Measurements from ENCODE around the gene KCNIP4.
"Not testable (repeated sequence)": the region's sequence is repeated elsewhere in the genome, so short reads cannot be mapped to it uniquely, and the experiment has no call there.

The KCNIP4 gene

DNA sequence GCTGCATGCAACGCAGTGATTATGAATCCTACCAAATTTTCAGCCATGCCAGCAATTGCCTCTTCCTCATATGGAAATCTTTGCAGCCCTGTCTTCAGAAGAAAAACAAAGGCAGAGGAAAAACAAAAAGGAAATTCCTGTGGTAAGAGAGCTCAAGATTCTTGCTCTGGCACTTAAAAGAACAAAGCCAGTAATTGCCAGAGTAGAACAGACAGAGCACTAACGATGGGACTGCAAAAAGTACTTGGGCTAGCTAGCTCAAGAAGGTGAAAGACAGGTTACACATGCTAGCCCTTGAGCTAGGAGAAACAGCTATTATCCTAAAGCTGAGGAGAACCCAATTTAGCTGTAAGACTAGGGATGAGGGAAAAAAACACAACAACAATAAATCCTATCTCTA is 582.3 kb downstream of the KCNIP4 start:
- DNase-seq (ENCODE audit: low read depth in 2 of 2) = no peak

DNA sequence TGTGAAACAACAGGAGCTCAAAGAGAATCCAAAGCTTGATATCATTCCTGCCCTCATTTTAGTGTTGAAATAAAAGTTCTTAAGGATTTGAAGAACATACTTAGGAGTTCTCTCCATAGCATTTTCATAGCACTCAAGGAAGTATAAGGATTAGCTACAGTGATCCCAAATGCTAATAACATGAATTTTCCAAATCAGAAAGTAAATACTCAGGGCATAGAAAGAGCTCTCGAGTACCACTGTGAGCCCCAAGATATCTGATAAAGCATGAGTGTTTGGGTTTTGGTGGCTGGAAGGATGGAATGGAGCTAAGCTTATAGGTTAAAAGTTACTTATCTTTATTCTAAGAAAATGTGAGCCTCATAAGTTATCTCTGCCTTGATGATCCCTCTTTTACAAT is 584.9 kb downstream of the KCNIP4 start:
- DNase-seq (ENCODE audit: low read depth in 2 of 2) = no peak

DNA sequence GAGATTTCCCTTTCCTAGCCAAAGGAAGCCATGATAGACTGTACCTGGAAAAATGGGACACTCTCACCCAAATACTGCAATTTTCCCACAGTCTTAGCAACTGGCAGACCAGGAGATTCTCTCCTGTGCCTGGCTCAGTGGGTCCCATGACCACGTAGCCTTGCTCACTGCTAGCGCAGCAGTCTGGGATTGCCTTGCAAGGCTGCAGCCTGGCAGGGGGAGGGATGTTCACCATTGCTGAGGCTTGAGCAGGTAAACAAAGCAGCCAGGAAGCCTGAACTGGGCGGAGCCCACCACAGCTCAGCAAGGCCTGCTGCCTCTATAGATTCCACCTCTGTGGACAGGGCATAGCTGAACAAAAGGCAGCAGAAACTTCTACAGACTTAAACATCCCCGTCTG is 596.2 kb downstream of the KCNIP4 start:
- DNase-seq (ENCODE audit: low read depth in 2 of 2) = not testable (repeated sequence)

- no peak for DNase-seq (ENCODE audit: low read depth in 2 of 2)
Measured at GRCh38 chr4:21347142-21347541, 601.4 kb downstream of the KCNIP4 start.

GRCh38 chr4:21327976-21328700 is 620.4 kb downstream of the KCNIP4 start:
- no peak for DNase-seq (ENCODE audit: low read depth in 2 of 2)

GRCh38 chr4:21320034-21320433 is 628.5 kb downstream of the KCNIP4 start:
- DNase-seq (ENCODE audit: low read depth in 2 of 2) = no peak

DNA sequence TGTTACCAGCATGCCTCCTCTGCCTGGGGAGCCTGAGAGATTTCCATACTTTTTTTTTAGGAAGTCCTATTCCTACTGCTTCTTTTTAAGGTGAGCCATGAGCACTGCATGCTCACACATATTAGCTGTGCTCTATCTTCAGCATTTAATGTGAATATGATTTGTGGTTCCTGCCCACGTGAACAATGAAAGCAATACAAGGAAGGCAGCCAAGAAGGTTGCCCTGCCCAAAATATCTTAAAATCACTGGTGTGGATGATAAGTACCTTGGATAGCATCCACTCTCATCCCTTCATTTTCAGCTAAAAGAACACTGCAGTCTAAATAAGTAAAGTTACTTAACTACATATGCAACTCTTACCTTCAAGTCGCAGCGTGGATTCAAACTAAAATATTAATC is 640.9 kb downstream of the KCNIP4 start:
- no peak for DNase-seq (ENCODE audit: low read depth in 2 of 2)

GRCh38 chr4:21304540-21304887 is 644.1 kb downstream of the KCNIP4 start:
- DNase-seq (ENCODE audit: low read depth in 2 of 2) = no peak

GRCh38 chr4:21290562-21290961 is 658.0 kb downstream of the KCNIP4 start:
- no peak for DNase-seq (ENCODE audit: low read depth in 2 of 2)

DNA sequence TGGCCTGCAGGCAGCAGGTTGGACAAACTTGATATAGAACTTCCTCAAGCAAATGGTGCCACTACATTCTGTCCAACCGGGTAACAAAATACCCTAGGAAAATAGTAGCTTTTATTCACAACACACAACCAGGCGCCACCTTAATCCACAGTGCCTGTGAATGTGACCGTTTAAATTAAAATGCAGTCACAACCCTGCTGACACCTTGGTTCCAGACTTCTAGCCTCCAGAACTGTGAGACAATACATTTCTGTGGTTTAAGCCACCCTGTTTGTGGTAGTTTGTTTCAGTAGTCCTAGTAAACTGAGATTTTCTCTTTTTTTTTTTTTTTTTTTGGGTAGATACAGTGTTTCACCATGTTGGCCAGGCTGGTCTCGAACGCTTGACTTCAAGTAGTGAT is 672.5 kb downstream of the KCNIP4 start:
- no peak for DNase-seq (ENCODE audit: low read depth in 2 of 2)

GRCh38 chr4:21271439-21272052 is 677.0 kb downstream of the KCNIP4 start:
- DNase-seq (ENCODE audit: low read depth in 2 of 2) = no peak

DNA sequence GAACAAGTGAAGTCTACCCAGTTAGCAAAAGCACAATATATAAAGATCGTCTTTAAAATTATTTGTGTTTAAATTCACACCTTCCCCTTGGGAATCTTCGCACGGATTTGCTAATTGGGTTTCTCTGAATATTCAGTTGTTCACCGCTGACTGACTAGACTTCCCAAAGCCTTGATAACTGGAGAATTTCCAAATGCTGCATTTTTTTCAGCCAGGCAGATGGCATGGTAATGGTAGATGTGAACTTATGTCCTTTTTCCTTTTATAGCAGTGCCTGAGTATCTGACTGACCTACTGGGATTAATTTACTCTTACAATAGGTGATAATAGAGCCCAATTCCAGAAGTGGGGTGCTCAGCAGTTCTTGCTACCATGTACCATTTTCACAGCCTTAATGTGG is 700.2 kb downstream of the KCNIP4 start:
- DNase-seq (ENCODE audit: low read depth in 2 of 2) = no peak

DNA sequence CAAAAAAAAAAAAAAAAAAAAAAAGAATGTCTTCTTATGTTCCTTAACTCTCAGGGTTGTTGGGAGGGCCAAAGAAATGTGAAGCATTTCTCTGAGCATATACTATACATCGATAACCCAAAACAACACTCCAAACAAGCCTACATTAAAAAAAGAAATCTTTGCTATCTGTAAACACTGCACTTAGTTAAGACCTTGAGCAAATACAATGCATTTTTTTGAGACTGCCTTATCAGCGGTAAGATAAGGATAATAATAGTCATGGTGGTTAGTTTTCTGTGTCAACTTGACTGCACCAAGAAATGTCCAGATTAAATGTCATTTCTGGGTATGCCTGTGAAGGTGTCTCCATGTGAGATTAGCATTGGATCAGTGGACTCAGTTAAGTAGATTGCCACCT is 706.4 kb downstream of the KCNIP4 start:
- no peak for DNase-seq (ENCODE audit: low read depth in 2 of 2)

DNA sequence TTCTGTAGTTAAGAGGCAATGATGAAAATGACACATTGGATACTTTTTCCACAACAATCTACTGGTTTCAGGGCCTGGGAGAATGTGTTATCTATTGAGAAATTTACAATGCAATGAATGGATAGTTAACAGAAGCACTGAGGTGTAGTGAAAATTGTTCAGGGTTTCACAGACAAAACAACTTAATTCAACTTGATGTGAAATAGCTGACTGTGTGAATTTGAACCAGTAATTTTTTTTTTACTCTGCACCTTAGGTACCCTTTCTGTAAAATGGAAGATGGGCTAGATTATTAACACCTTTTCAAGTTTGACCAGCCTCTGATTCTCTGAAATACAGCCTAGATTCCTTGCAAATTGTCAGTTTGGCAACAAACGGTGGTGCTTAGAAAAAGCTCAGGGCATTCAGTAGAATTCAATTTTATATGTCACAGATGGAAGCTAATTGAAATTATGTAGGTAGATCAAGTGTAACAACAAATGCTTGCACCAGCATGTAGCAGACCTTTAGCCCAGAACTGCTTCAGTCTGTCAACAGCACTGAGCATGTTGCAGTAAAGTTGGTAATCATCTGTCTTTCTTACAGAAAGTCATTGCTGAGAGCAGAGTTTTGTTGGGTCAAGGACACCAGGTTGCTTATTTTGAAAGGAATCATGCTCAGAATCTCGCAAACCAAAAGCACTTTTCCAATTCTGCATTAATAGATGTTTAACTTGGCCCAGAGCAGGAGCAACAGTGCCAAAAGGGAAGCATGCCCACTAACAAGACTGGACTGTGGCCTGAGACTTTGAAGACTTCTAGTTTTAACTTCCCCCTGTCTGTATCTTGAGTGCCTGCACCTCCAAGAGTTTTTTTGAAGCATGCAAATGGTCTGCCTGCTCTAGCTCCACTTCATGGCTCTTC is 721.7 kb downstream of the KCNIP4 start:
- DNase-seq (ENCODE audit: low read depth in 2 of 2) = no peak

- no peak for DNase-seq (ENCODE audit: low read depth in 2 of 2)
Measured at GRCh38 chr4:21211846-21212245, 736.7 kb downstream of the KCNIP4 start.

DNA sequence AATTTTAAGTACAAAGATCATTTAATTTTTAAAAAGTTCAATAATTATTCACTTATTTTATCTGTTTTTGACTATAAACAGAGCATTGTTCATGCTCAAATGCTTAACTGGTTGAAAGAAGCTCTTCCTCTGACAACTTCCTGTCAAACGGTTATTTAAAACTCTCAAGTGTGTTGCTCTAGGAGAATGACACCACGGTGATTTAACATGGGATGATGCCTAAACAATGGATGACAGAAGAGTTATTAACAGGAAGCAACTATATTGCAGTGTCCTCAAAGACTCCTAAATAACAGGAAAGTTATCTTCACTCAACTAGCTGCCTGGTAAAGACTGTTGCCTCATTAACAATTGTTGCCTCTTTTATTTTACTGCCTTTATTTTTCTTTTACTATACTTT is 738.7 kb downstream of the KCNIP4 start:
- DNase-seq (ENCODE audit: low read depth in 2 of 2) = no peak

DNA sequence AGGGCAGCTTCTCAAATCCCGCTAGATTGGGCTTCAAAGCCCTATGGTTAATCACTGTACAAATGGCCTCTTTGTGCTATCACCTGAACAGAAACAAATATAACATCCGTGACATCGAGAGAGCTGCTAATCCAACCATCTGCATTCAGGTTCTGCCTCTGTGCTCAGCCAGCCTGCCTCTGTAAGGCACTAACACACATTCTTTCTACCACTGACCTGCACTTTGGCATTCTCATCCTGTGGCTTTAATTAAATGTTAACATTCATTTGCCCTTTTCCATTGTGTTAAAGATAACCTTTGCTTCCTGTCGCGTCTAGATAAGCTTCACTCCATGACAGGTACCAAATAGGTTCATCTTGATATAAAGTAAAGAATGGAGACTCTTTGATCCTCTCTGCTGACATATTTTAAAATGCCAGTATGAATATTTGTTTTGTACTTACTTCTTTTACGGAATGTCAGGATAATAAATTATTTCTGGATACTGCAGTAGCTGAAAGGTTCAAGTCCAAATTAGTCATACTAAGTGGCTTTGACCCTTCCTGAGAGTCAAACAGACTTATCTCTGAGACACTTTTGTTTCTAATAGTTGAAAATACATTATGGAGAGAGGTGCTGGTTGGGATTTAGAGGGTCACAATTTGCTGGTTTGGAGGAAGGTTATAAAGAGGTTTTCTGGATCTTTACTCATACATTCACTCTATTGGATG is 742.6 kb downstream of the KCNIP4 start:
- DNase-seq (ENCODE audit: low read depth in 2 of 2) = no peak

GRCh38 chr4:21203416-21203815 is 745.2 kb downstream of the KCNIP4 start:
- DNase-seq (ENCODE audit: low read depth in 2 of 2) = no peak

DNA sequence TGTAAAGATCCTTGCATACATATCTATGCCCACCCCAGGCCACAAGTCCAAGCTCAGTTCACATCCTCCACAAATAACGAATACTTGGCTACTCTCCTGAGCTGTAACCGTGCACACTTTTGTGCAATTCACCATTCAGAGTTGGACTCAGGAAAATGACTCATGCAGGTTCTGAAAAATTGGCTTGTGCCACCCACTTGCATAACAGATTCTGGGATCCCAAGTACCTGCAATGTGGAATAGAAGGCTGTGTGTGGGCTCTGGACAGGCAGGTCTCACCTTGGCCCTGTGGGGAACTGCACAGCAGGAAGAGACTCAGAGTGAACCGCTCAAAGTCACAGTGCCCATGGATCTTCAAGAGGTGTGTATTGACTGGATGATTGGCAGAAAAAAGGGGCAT is 745.6 kb downstream of the KCNIP4 start:
- DNase-seq (ENCODE audit: low read depth in 2 of 2) = no peak

- DNase-seq (ENCODE audit: low read depth in 2 of 2) = no peak
Measured at GRCh38 chr4:21198683-21199082, 749.9 kb downstream of the KCNIP4 start.

GRCh38 chr4:21195682-21196081 is 752.9 kb downstream of the KCNIP4 start:
- DNase-seq (ENCODE audit: low read depth in 2 of 2) = no peak

DNA sequence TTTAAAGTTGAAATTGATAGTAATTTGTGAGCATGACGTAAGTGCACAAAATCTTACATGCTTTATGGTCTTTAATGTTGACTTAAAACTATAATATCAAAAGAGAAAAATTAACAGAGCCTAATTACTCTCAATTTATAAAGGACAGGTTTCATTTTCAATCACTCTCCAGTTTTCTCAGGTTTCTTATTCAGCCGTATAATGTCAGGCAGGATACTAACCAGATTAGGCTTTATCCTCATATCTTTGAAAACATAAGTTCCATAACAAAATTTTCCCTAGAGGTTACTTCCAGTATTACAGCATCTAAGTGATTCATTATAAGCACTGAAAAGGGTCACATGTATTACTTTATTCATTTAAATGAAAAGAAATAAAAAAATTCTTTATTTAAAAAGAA is 756.2 kb downstream of the KCNIP4 start:
- no peak for DNase-seq (ENCODE audit: low read depth in 2 of 2)
